GM21423 (cell line): ENCODE results near the gene ELOVL6.

ENCODE experiments used
- ATAC-seq: cut with Tn5 transposase; IDR thresholded peaks from one replicate; pipeline ENCODE4 v1.9.1; 2021; ENCODE audit warnings: mild to moderate bottlenecking, moderate library complexity; ENCODE audit not compliant: unreplicated experiment

ELOVL6 gene

DNA sequence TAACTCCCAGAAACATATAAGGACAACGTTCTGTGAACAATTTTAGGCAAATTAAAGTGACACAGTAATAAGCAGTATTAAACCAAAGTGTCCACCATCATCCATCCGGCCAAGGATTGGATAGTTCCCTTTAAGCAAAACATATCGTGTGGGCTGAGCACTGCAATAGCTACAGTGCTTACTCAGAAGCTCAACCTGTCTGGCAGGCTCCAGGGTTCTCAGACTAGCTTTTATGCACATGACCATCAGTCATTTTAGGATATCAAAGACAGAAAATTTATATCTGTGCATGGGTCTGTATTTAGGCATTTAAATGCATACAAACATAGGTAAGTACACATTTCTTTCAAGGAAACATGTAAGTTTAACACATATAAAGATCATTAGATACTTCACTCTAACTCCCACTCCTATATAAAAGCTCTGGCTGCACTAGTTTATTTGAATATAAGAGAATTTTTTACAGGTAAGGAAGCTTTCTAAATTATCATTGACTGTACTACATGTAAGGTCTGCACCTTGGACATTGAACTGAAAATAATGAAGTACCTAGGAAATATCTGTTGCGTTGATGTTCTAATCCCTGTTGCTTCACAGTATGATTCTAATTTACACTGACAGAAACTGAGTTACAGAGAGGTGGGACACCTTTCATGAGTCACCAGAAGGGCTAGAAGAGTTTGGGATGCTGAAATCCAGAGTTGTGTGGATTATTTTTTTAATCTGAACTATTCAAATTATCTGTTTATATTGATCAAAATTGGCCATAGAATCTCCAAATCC lies 67.6 kb downstream of the ELOVL6 start:
- ATAC-seq: no peak

DNA sequence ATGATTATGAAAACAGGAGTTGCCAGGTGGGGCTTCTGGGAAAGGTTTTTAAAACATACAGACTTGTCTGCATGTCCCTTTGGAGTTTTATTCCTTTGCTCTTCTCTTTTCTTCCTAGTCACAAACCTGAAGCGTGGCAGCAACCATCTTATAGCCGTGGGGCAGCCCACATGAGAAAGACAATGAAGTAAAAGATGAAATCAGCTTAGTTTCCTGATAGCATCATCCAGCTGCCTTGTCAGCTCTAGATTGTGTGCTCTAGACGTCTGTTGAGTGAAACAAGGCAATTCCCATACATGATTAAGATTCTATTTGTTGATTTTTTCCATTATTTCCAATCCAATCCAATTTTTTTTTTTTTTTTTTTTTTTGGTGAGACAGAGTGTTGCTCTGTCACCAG lies 68.9 kb downstream of the ELOVL6 start:
- ATAC-seq: no peak

DNA sequence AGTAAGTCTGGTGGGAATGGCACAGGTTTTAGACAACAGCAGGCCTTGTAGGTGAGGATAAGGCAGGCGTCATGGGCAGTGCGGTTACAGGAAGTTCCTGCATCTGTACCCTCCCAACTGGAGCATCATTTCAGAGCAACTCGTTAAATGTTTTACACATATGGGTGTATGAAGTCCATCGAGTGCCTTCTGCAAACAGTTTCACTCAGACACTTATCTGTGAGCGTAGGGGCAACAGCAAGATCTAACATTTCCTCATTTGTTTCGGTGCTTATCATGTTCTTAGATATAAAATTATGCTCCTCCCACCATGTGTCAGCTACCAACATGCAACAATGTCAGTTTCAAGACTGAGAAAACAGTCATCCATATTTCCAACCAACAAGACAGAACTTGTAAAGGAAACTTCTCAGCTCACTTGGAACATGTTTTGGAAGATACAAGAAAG lies 69.9 kb downstream of the ELOVL6 start:
- ATAC-seq: no peak

- no peak for ATAC-seq
Observed at GRCh38 chr4:110128029-110128428, 70.4 kb downstream of the ELOVL6 start.

DNA sequence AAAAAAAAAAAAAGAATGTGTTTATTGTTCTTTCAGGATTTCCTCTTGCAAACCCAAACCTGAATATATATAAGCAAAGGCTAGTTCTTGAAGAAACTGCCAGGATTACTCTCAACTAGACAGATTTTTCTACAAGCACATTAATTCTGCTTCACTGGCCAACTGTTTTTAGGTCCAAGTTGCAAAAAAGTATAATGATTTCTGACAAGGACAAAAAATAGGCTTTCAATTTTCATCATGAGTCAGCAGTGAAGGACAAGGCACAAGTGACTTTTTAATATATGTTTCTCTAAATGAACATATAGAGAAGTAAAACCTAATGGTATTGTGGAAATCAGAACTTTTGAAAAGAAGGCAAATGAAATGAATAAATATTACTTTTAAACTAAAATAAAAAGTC lies 73.7 kb downstream of the ELOVL6 start:
- ATAC-seq: peak; percentile 59

GRCh38 chr4:110122201-110122600 lies 76.2 kb downstream of the ELOVL6 start:
- no peak for ATAC-seq

GRCh38 chr4:110120506-110120905 lies 77.9 kb downstream of the ELOVL6 start:
- ATAC-seq: no peak

- ATAC-seq: peak; percentile 17
Observed at GRCh38 chr4:110119880-110120279, 78.5 kb downstream of the ELOVL6 start.

- ATAC-seq: peak; percentile 78
Observed at GRCh38 chr4:110119337-110119736, 79.1 kb downstream of the ELOVL6 start.

GRCh38 chr4:110112056-110112455 lies 86.4 kb downstream of the ELOVL6 start:
- no peak for ATAC-seq

- ATAC-seq: no peak
Observed at GRCh38 chr4:110109455-110109854, 89.0 kb downstream of the ELOVL6 start.

DNA sequence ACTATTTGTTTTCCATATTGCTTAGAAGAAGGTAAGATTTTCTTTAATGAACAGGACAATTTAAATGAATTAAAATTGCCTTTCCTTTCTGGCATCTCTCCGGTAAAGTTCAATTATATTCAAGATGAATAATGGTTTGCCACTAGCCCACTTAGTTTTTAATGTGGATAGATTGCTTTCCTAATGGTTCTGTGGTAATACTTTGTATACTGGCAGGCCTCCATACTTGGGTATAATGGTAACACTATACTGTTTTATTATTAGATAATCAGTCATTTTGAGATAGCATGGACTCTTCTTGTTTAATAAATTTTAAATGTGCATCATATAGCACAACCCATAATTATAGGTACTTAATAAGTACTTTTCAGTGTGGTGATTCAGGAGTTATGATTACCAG lies 89.5 kb downstream of the ELOVL6 start:
- ATAC-seq: no peak

- peak; percentile 94 for ATAC-seq
Observed at GRCh38 chr4:110108422-110108821, 90.0 kb downstream of the ELOVL6 start.

- no peak for ATAC-seq
Observed at GRCh38 chr4:110107866-110108265, 90.5 kb downstream of the ELOVL6 start.

- peak; percentile 51 for ATAC-seq
Observed at GRCh38 chr4:110106931-110107296, 91.5 kb downstream of the ELOVL6 start.

- no peak for ATAC-seq
Observed at GRCh38 chr4:110104661-110105060, 93.8 kb downstream of the ELOVL6 start.

DNA sequence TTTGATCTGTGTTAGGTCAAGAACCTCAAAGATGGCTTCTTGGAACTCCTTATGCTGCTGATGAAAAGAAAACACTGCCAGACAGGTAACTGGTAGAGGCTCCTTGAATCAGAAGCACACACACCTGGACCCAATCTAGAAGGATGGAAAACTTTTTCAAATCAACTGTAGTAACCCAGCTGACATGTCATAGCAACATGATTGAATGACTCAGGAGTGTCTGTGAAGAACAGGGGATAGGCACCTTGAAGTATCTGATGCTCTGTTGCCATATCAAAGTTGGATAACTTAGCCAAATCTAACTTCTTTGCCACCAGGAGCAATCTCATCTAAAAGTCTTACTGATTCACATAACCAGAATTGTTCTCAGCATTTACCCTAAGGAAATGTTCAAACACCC lies 98.8 kb downstream of the ELOVL6 start:
- ATAC-seq: no peak

DNA sequence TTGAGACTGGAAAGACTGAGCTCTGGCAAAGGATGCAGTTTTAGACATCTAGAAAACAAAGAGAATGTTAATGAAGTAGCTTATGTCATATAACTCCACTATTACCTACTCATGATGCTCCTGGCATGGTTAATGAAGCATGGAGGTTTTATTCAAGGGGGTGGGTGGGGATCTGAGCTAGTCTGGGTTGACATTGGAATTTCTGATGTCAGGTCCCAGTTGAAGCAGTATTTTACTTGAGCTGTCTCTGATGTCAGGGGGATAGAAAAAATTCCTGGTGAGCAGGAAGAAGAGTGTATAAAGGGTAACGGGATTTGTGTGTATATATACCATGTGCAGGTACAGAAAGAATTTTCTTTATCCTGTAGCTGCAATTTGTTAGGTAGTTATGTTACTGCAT lies 102.0 kb downstream of the ELOVL6 start:
- no peak for ATAC-seq

DNA sequence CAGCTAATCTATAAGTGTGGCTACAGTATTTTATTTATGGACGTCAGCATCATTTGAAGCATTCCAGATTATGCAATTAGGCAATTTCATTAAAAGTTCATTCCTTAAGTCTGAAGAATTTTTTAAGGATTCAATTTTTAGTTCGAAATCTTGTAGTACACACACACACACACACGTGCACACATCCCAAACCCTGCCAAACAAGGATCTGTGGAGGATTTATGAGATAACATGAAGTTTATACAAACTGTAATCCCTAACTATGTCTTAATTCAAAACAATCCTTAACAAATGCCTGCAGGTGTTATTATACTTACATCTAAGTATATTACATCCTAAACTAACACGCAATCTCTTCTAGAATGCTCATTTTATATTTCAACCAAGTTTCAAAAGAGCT lies 105.8 kb downstream of the ELOVL6 start:
- ATAC-seq: no peak

DNA sequence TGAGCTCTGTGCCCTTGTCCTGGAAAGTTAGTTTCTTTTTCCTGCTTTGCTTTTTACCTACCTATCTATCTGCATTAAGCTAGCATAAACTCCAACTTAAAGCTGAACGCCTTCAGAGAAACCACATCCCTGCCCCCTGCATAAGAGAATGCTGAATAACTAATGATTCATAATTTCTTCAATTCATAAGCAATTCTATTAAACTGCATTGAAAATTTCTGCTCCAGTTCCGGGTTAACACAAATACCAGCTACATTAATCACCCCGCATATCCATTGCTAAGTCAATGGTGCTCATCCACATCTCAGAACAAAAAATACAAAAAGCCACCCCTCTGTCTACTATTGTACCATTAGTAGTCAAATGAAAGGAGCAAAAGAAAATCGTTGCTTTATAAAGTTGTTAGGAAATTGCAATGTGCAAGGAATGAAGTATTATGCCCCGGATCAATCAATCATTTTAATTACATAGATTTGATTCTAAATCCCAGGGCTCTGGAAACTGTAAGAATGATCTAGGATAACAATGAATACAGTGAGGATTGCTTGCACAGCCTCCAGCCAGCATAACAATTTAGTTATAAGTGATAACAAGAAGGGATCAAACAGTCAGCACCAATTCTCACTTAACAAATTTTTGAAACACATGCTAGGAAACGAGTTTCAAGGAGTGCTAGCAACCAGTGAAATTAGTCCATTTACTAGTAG lies 106.8 kb downstream of the ELOVL6 start:
- no peak for ATAC-seq

- ATAC-seq: peak; percentile 56
Observed at GRCh38 chr4:110088670-110089069, 109.7 kb downstream of the ELOVL6 start.

DNA sequence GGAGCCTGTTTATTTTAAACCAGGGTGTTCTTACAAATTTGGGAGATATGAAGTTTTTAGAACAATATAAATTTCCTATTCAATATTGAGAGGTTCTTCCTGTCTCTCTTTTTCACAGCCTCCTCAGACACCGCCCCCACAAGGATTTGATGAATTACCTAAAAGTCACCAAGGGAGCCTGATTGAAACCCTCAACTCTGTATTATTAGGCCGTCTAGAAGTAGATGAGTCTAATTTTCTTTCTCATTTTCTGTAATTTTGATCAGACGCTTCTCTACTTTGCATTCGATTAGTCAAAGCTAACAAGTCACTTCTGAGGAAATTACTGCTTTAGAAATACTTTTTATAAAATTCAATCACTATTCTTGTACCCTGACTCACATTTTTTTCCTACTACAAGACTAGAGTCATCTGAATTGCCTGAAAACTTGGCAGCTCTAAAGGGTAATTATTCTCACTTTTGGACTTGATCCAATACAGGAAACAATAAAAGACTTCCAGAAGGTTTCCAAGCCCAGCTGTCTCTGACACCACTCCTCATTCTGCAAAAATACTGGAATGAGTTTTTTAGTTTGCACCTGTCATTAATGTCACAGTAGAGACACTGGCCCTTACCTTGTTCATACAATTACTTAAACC lies 111.2 kb downstream of the ELOVL6 start:
- ATAC-seq: no peak
